GM12872 (cell line): ENCODE data around the gene ZNF24.

Experiments
- CTCF ChIP-seq: IDR thresholded peaks from 3 replicates; pipeline ENCODE4 v1.5.1; 2011; ENCODE audit warnings: low read depth, mild to moderate bottlenecking, low read length, moderate library complexity; ENCODE audit not compliant: insufficient read depth

ZNF24 gene

DNA sequence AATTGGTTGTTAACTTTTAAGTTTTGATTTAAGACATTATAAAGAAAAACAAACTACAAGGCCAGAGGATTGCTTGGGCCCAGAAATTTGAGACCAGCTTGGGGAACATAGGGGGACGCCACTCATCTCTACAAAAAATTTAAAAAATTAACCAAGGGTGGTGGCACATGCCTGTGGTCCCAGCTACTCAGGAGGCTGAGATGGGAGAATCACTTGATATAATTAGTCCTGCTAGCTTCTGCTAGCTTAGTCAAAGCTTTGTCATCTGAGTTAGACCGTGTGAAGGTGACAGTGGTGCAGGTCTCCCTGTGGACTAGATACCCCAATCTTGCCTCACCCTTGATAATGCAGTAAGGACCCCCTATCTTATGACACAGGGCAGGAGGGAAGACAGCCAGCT is 38.9 kb upstream of the ZNF24 start:
- TF ChIP-seq CTCF, result no peak

DNA sequence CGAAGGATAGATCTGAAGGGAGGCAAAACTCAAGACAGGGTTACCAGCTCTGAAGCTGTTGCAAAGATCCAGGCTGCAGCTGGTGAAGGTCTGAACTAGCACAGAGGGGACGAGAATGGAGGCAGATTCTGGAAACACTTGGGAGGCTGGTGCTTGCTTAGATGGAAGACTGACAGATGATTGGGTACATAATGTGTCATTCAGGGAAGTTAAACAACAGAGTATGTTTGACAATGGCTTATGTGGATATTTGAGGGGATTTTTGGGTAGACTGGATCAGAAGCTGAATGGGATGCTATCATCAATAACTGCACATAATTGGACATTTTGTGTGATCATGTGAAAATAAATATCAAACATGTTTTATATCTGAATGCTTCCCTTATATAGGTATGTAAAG is 35.2 kb upstream of the ZNF24 start:
- TF ChIP-seq CTCF, result no peak

- TF ChIP-seq CTCF, result no peak
Measured at GRCh38 chr18:35378574-35378896, 34.3 kb upstream of the ZNF24 start.

- TF ChIP-seq CTCF, result no peak
Measured at GRCh38 chr18:35377875-35378573, 33.8 kb upstream of the ZNF24 start.

GRCh38 chr18:35376742-35377695 is 32.8 kb upstream of the ZNF24 start, which contains the start of gene ZNF396:
ZNF396 (minus strand) TSS chr18:35377337; CDS start chr18:35374292, 3,045 bp downstream.
- no peak for TF ChIP-seq CTCF

- TF ChIP-seq CTCF, result no peak
Measured at GRCh38 chr18:35376393-35376741, 32.1 kb upstream of the ZNF24 start.

DNA sequence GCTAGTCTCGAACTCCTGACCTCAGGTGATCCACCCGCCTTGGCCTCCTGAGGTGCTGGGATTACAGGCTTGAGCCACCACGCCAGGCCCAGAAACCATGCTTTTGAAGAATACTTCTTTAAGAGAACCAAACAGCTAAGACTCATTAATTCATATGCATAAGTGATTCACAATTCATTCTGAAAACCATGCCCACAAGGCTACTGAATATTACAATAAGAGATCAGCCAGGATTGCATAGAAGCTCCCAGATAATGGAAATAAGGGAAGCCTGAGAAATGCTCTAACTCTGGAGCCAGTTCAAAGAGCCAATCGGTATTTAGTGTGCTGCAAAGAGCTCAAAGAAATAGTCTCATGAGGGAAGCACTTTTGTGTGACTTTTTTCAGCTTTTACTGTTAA is 30.5 kb upstream of the ZNF24 start:
- no peak for TF ChIP-seq CTCF
